Neural crest cell (in vitro differentiated cells): Measurements from ENCODE around the gene MXRA8. TPM values are rescaled to one million over a fixed set of nuclear protein-coding genes. Genes with fewer than 3 reads are reported as not detected.
A peak's percentile ranks its signal among the peaks of the same experiment; 100 is the strongest.

Experiments
- DNase-seq: peaks from one replicate; pipeline ENCODE4 v3.0.0; 2021; ENCODE audit warnings: low read depth, mixed read lengths, low spot score
- H3K27ac Mint-ChIP-seq: one replicate; pipeline ENCODE4 v1.8.0; 2021; ENCODE audit warnings: mild to moderate bottlenecking, mixed read lengths; ENCODE audit not compliant: unreplicated experiment
- H3K27me3 Mint-ChIP-seq: 2 replicates; pipeline ENCODE4 v1.8.0; 2021; ENCODE audit warnings: low read depth, mild to moderate bottlenecking, mixed read lengths
- H3K36me3 Mint-ChIP-seq: 2 replicates; pipeline ENCODE4 v1.8.0; 2021; ENCODE audit warnings: low read depth, mild to moderate bottlenecking, mixed read lengths
- H3K4me1 Mint-ChIP-seq: 2 replicates; pipeline ENCODE4 v1.8.0; 2021; ENCODE audit warnings: mixed read lengths
- H3K4me3 Mint-ChIP-seq: one replicate; pipeline ENCODE4 v1.8.0; 2021; ENCODE audit warnings: mild to moderate bottlenecking, mixed read lengths
- H3K9me3 Mint-ChIP-seq: 2 replicates; pipeline ENCODE4 v1.8.0; 2021; ENCODE audit warnings: mixed read lengths
- CTCF ChIP-seq: fragments of 200-600 bp; sonication (generic); conservative IDR thresholded peaks from 2 replicates; pipeline ENCODE4 v1.5.0; 2021; ENCODE audit warnings: antibody characterized with exemption, mild to moderate bottlenecking
- total RNA-seq: library from RNA; stranded (reverse); gene quantifications from 2 replicates; pipeline ENCODE4 v1.2.1, GENCODE V29; 2021

MXRA8 gene
- total RNA-seq, 1 donor from 2014 or later: 5.8 TPM

- no peak for DNase-seq
- Mint-ChIP-seq H3K4me1 (peaks cover 14% of the 10 kb centered on the region), H3K27ac (no peak overlapping the region), H3K27me3 (no peaks in the 10 kb centered on the region), H3K36me3 (no peaks in the 10 kb centered on the region), H3K4me3 (peak overlapping the region; percentile 88), H3K9me3 (no peaks in the 10 kb centered on the region)
- no peak for TF ChIP-seq CTCF
These were observed 34.3 kb downstream of the MXRA8 start for GRCh38 chr1:1324084-1324523.

GRCh38 chr1:1322952-1323351 is 35.4 kb downstream of the MXRA8 start:
- H3K4me3 Mint-ChIP-seq: peak overlapping the region; percentile 87
- H3K27me3 Mint-ChIP-seq: no peaks in the 10 kb centered on the region
- H3K27ac Mint-ChIP-seq: no peak overlapping the region
- H3K9me3 Mint-ChIP-seq: no peaks in the 10 kb centered on the region
- peaks cover 14% of the 10 kb centered on the region for H3K4me1 Mint-ChIP-seq
- no peak for DNase-seq
- no peaks in the 10 kb centered on the region for H3K36me3 Mint-ChIP-seq
- TF ChIP-seq CTCF: no peak

- Mint-ChIP-seq H3K9me3 (no peaks in the 10 kb centered on the region), H3K36me3 (no peaks in the 10 kb centered on the region), H3K27ac (peak overlapping the region; percentile 35), H3K4me1 (peaks cover 14% of the 10 kb centered on the region), H3K27me3 (no peaks in the 10 kb centered on the region), H3K4me3 (peak overlapping the region; percentile 85)
- TF ChIP-seq CTCF: no peak
- DNase-seq: no peak
These were observed 35.9 kb downstream of the MXRA8 start for GRCh38 chr1:1322418-1322817.

GRCh38 chr1:1321477-1321876 is 36.9 kb downstream of the MXRA8 start:
- Mint-ChIP-seq H3K27me3 (no peaks in the 10 kb centered on the region), H3K9me3 (no peaks in the 10 kb centered on the region), H3K27ac (no peak overlapping the region), H3K4me3 (peak overlapping the region; percentile 59), H3K4me1 (peaks cover 14% of the 10 kb centered on the region), H3K36me3 (no peaks in the 10 kb centered on the region)
- no peak for TF ChIP-seq CTCF
- no peak for DNase-seq

GRCh38 chr1:1320666-1321448 is 37.5 kb downstream of the MXRA8 start:
- Mint-ChIP-seq H3K27me3 (no peaks in the 10 kb centered on the region), H3K36me3 (peaks cover under 1% of the 10 kb centered on the region), H3K9me3 (no peaks in the 10 kb centered on the region), H3K27ac (no peak overlapping the region), H3K4me1 (peaks cover 18% of the 10 kb centered on the region), H3K4me3 (peak overlapping the region; percentile 59)
- TF ChIP-seq CTCF: no peak
- no peak for DNase-seq
